Measurements from ENCODE around the gene AXIN2.
"Not testable (repeated sequence)": the region's sequence is repeated elsewhere in the genome, so short reads cannot be mapped to it uniquely, and the experiment has no call there.

Gene AXIN2

GRCh38 chr17:65535777-65536572 lies 25.5 kb downstream of the AXIN2 start:
- DNase-seq = no peak

DNA sequence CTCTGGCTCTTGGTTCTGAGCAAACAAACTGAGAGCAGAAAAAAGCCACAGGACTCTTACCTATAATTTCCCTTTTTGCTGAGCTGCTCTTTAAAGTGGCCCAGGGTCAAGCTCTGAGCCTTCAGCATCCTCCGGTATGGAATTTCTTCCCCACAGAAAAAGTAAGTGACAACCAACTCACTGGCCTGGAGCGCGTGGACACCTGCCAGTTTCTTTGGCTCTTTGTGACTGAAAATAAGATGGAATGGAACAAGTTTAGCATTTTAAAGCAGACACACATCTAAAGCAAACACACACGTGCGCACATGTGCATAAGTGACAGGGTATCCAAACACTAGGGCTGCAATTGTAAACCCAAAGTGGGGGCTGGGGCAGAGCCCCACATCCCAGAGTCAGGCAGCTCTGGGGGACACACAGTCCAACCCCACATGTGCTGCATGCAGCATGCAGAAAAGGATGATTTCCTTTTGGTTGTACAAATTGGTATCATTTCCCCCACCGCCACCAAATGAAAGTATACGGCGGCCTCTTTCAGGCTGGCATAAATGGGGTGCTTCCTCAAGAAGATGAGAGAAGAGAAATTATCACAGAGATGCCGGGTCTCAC lies 27.5 kb downstream of the AXIN2 start:
- no peak for DNase-seq

DNA sequence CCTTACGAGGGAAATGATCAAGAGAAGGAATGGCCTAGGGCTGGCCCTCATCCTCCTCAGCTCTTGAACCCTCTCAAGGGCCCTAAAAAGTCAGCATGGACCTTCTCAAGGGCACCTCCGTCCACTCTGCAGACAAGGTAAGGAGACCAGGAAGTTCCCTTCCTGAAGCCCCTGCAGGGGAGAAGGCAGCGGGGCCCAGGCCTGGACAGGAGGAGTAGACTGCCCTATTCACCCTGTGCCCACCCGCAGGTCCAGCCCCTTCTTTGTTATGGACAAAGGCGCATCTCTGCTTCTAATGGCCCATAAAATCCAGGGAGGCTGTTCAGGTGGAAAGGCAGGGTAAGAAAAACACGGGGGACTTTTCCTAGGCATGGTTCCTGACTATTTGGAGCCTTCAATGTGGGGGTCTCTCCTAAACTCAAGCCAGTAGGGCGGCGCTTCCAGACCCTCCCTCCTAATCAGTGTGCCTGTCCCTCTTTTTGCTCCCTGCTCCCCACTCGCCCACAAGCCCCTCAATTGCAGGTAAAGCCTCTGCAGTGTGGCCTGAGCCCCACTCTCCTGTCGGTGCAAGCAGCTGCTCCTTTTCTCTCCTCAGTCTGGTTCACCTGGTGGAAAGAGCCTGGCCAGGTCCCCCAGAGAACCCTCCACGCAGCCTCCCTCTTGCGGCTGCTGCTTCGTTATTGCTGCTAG lies 28.2 kb downstream of the AXIN2 start:
- no peak for DNase-seq

- no peak for DNase-seq
Observed at GRCh38 chr17:65532101-65532890, 29.2 kb downstream of the AXIN2 start.

- DNase-seq = no peak
Observed at GRCh38 chr17:65531256-65532100, 30.0 kb downstream of the AXIN2 start.

DNA sequence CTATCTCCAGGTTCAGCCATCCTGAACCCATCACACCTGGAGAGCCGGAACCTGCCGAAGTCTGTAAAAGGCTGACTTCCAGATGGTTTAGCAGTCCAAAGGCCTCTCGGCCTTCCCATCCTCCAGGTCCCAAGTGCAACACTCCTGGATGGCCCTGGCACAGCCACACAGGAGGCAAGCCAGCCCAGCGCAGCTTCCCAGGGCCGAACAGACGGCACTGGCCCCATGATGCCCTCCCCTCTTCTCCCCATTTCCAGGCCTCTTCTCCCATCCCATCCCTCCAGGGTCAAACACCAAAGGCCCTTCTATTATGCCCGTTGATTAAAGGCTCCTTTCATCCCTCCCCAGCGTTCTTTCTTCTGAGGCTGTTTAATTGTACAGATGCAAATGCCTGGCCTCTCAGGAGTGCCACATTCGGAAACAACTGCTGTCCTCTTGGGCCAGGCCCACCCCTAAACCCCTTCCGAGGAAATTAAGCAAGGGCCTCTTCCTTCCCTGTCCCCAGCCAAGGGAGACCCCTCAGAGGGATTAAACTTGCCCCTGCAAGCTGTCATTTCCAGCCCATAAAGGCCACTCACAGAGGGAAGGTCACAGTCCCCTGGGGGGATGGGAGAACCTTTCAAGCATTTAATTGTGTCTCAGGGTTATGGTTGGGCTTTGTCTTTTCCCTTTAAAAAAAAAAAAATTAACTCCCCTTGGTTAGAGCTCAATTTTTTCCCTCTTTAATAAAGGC lies 30.8 kb downstream of the AXIN2 start:
- no peak for DNase-seq

- DNase-seq = no peak
Observed at GRCh38 chr17:65529761-65530522, 31.5 kb downstream of the AXIN2 start.

GRCh38 chr17:65529040-65529633 lies 32.3 kb downstream of the AXIN2 start:
- DNase-seq = no peak

- no peak for DNase-seq
Observed at GRCh38 chr17:65527857-65528591, 33.4 kb downstream of the AXIN2 start.

DNA sequence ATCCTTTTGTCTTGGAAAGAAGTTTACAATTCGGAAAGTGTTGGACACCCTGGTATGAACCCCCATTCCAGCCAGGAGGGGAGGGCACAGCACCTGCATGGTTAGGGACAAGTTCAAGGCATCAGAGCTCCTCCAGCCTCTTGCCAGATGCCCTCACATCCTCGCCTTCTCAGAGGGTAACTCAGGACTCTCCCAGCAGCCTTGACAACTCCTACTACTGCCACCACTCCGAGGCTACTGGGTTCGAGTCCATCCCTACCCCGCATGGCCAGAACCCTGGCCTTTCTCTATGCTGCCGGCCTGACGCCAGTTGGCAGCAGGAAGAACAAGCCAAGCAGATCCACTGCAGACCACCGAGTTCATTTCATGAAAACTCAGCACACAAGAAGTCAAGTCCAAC lies 34.1 kb downstream of the AXIN2 start:
- DNase-seq = no peak

GRCh38 chr17:65526854-65527253 lies 34.6 kb downstream of the AXIN2 start:
- DNase-seq = not testable (repeated sequence)

- DNase-seq = no peak
Observed at GRCh38 chr17:65523853-65524664, 37.4 kb downstream of the AXIN2 start.

GRCh38 chr17:65523411-65523810 lies 38.0 kb downstream of the AXIN2 start:
- no peak for DNase-seq

GRCh38 chr17:65522751-65523404 lies 38.6 kb downstream of the AXIN2 start:
- DNase-seq = no peak

DNA sequence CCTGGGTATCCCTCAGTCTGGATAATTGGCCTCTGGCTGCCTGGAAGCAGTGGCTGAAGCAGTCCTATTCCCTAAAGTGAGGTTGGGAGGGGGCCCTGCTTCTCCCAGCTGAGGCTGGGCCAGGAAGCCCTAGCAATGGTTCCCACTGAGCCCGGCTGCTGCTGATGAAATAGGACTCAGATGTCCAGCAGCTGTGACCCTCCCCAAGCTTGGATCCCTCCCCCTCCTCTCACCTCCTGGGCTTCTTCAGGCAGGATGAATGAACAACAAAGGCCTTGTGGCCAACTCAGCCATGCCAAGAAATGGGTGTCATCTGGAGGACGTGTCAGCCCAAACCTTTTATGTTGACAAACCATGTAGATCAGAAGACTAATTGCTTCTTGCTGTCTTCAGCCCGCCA lies 42.0 kb downstream of the AXIN2 start:
- no peak for DNase-seq

DNA sequence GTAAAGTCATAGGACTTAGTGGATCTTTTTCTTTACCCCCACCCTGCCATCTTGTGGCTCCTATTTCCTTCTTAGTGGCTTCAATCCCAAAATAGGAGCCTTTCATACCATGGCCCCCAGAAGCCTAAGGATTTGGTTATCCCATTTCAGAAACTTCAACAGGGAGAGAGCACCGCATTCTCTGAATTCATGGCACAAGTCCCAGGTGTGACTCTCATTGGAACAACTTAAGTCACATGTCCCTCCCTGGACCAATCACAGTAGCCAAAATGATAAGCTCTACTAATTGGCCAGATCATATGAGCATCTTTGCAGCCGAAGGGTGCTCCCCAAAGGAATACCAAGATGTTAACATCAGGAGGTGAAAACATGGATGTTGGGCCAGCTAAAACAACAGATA lies 43.2 kb downstream of the AXIN2 start:
- no peak for DNase-seq

DNA sequence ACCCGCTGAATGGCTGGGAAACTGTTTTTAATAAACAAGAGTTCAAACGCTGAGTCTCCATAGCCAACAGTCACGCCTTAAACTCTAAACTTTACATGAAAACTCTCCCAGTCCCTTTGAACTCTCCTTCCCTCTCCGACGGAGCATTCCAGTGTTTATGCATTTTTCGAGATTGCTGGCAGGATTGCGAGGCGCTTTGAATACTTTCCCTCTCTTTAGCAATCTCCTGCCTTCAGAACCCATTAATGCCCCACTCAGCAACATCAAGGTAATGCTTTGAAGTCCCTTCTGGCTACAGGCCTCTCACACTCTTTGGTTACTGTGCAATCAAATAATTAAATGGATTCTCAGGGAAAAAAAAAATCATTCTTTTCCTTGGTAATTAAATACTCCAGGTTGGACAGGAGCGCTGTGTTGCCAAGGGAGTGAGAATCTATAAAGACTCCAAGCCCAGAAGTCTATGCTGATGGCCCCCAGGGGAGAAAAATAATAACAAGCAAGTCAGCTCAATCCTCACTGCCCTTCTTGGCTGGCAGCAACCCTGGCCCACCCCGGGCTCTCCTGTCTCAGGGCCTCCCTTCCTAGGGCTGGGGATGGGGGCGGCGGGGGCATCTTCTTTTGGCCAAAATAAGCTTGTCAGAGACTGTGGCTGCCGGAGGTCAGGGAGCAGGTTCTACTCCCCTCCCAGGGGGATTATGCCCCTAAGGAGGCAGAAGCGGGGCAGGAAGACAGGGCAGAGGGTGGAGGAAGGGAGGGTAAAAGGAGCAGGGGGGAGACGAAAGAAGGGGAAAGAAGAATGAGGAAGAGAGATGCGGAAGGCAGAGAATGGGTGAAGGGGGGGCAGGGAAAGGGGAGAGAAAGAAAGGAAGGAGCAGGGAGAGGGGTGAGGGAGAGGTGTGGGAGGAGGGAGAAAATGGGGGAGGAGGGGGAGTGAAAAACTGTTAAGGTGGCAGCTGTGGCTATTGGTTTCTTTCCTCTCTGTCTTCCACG lies 45.2 kb downstream of the AXIN2 start:
- DNase-seq = no peak

Data from activated CD4-positive, alpha-beta T cell treated with anti-CD3 and anti-CD28 coated beads, Interleukin-2, amount 50 U/mL, for 1 hour (primary cell).